Left ventricle myocardium superior (tissue), 1 donor: ENCODE data around the gene CDH22. TPM values are rescaled to one million over a fixed set of nuclear protein-coding genes. Genes with fewer than 3 reads are reported as not detected.

Source experiments
- ATAC-seq: fragments of 200-7000 bp; cut with Tn5 transposase; one replicate; pipeline ENCODE4 v1.9.1; 2020; ENCODE audit warnings: mild to moderate bottlenecking, moderate library complexity
- DNase-seq: peaks from one replicate; pipeline ENCODE4 v3.0.0-alpha.2; 2020
- intact Hi-C: fragments of 100-400 bp; cut with micrococcal nuclease; formaldehyde crosslinking; loops from one replicate; pipeline ENCODE4 v1.11.0; 2022
- total RNA-seq: library from RNA; stranded (reverse); fragmentation: NEBNext Ultra II Directional; extraction: Animal tissue kit (Norgen Biotek cat#: 25700); gene quantifications from one replicate; pipeline ENCODE4 v1.2.1, GENCODE V29; 2021
- donor health status: DM: no; HTN: yes; CAD: no; lungs with severe emphysema.

CDH22 gene
- total RNA-seq, 1 donor from 2014 or later = 2.3 TPM

DNA sequence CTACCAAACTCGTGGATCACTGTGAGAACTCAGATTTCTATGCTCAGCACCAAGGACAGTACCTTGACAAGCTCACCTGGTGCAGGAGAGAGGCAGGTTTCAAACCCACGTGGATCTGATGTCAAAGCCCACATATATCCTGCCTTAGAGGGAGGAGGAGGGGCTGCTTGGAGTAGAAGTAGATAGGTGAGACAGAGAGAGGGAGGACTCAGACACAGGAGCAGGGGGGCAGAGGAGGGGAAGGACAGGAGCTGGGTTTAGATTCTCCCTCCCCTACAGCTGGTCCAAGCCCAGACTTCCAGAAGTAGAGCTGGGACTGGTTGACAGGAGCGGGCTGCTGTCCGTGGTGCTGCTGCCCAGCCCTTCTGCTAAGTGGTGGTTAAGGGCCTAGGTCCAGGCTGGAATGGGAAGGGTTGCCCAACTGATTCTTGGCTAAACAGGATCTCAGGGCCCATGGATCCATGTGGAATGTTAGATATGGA lies 77.5 kb downstream of the CDH22 start:
- intact Hi-C loops = no loop called here
- peak; percentile 78 for ATAC-seq
- peak; percentile 71 for DNase-seq

- ATAC-seq = no peak
- intact Hi-C loops = no loop called here
- DNase-seq = no peak
These were observed 78.2 kb downstream of the CDH22 start for GRCh38 chr20:46230106-46230491.

DNA sequence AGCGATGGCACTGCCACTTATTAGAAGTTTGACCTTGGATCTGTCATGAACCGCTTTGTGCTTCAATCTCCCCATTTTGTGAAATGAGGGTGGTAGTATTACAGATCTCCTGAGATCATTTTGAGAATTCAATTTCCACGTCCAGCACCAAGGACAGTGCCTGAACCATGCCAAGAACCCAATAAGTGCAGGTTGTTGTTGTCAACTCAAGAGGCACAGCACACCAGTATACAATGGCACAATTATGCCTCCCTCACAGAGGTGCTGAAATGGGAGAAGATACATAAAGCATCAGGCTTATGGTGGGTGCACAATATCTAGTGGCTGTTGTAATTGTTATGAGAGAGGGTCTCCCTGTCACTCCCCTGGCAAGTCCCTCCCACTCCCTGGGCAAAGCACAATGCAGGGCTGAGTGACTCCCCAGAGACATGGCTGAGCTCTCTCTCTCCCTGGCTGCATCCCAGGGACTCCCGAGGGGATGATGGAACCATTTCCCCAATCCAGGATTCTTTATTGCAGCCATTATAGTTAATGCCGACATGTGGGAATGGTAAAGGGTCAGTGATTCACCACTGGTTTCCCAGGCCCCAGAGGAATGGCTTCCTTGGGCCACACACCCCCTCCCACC lies 78.7 kb downstream of the CDH22 start:
- ATAC-seq (no peak), DNase-seq (no peak)
- intact Hi-C loops = no loop called here

DNA sequence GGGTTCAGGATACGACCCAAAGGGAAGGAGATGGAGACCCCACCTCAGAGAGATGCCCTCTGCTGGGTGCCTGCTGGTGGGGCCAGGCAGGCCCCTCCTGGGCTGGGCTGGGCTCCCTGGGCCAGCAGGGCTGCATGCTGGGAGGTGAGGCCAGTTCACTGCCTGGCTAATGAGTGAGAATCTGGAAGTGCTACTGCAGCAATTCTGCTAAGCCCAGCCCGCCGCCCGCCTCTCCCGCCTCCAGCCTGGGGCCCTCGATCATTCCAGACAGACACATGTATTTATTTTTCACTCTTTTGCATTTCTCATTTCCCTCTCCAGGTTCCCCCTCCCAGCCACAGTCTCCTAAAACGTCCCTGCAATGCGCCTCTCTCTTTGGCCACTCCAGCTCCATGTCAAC lies 79.6 kb downstream of the CDH22 start:
- intact Hi-C loops = no loop called here
- ATAC-seq (no peak), DNase-seq (no peak)

DNA sequence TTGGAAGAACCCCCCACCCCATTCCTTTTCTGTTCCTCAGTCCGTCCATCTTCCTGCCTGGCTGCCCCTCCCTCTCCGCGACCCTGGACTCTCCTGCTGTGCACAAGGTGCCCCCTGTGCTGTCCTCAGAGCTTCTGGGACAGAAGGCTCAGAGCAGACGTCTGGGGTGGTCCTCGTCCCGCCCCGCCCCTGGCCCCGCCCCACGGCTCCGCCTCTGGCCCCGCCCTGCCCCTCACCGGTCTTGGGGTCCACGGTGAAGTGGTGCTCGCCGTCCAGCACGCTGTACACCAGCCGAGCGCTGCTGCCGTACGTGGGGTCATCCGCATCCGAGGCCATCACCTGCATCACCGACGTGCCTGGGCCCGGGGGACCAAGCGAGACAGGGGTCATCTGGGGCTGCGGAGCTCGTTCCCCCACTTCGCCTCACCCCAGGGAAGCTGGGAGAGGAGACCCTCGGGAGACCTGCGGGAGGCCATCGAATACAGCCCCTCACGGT lies 81.0 kb downstream of the CDH22 start:
- no peak for DNase-seq
- ATAC-seq = no peak
- intact Hi-C loops = no loop called here

DNA sequence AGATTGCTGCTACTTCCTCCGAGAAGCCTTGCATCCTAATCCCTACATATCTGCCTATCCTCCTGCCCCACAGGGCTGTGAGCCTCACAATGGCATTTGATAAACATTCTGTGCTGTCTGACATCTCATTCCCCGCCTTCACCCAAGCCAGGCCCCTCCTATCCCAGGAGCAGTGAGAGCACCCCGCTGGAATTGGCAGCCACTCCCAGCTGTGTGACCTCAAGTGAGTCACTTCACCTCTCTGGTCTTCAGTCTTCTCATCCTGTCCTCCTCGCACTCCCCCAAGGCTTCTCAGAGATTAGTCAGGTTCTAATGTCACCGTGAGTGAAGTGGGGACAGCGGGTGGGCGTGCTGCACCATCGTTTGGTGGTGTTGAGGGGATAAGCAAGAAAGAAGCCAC lies 81.7 kb downstream of the CDH22 start:
- intact Hi-C loops = no loop called here
- ATAC-seq = no peak
- no peak for DNase-seq

DNA sequence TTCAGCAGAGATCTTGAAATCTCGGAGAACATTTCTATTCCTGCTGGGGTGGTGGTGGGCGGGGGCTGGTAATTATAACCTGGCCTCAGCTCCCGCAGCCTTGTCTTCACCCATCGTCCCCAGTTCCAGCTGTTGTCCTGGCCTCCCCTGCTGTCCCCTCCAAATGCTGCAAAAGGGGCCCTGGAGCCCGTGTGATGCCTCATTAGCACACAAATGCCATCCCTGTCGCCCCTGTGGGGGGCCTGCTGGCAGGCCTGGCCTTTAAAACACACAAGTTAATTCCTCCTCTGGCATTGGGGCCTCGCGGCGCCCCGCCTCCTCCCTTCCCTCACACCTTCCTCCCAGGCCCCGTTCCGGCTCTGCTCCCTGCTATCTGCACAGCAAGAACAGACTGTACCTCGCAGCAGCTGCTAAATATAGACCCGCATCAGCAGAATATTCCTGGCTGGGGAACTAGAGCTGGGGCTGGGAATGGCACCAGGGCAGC lies 85.7 kb downstream of the CDH22 start:
- ATAC-seq (peak; percentile 99), DNase-seq (peak; percentile 87)
- intact Hi-C loops = no loop called here

GRCh38 chr20:46221256-46221833 lies 87.0 kb downstream of the CDH22 start:
- intact Hi-C loops = no loop called here
- DNase-seq = no peak
- ATAC-seq = no peak

GRCh38 chr20:46220455-46221207 lies 87.7 kb downstream of the CDH22 start:
- ATAC-seq = peak; percentile 5
- intact Hi-C loops = no loop called here
- DNase-seq = no peak

DNA sequence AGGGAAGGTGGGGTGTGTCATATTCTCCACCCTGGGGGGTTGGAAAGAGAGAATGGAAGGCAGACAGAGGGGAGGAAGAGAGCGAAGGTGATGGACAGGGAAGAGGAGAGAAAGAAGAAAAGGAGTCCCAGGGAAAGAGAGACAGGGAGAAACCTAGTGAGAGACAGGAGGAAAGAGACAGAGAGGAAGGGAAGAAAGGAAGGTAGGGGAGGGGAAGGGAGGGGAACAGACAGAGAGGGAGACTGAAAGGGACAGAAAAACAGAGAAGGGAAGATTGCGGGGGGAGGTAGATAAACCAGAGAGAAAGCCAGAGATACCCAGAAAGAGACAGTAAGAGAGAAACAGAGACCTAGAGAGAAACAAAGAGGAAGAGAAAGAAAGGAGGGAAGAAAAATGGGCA lies 88.4 kb downstream of the CDH22 start:
- DNase-seq (no peak), ATAC-seq (no peak)
- intact Hi-C loops = no loop called here

DNA sequence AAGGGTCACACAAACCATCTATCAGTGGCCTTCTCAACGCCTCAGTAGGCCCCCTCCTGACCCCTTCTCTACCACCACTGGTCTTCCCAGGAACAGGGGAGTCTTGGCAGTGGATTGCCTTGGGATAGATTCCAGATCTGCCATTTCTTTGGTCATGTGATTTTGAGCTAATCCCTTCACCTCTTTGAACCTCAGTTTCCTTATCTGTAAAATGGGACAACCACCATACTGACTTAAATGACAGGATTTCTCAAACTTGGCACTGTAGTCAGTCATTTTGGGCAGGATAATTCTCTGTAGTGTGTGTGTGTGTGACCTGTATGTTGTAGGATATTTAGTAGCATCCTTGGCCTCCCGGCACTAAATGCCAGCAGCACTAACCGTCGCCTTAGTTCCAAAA lies 89.1 kb downstream of the CDH22 start:
- no peak for ATAC-seq
- intact Hi-C loops = no loop called here
- no peak for DNase-seq

GRCh38 chr20:46218656-46219055 lies 89.6 kb downstream of the CDH22 start:
- intact Hi-C loops = no loop called here
- no peak for DNase-seq
- ATAC-seq = no peak

- intact Hi-C loops = no loop called here
- DNase-seq = no peak
- ATAC-seq = no peak
These were observed 90.7 kb downstream of the CDH22 start for GRCh38 chr20:46217583-46217982.

DNA sequence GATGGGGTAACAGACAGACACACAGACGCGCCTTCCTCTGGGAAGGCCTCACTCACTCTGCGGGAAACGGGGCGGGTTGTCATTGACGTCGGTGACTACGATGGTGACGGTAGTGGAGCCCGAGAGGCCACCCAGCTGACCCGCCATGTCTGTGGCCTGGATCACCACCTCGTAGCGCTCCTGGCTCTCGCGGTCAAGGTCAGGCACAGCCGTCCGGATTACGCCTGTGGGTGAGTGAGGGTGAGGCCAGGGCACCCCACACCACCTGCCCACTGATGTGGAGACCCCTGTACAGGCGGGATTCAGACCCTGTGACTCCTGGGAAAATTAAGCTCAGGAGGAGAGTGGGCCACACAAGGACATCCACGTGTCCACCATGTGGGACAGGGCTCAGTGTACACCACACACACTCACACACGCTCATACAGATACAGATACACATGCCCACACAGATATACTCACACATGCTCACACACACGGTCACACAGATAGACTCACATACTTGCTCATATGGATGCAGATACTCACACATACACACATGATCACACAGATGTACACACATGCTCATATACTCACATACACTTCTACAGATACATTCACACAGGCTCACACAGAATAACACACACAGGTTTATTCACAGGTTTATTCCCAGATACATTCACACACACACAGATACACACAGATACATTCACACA lies 91.4 kb downstream of the CDH22 start:
- DNase-seq (no peak), ATAC-seq (no peak)
- intact Hi-C loops = no loop called here

- intact Hi-C loops = no loop called here
- peak; percentile 54 for DNase-seq
- peak; percentile 84 for ATAC-seq
These were observed 92.2 kb downstream of the CDH22 start for GRCh38 chr20:46215913-46216707.

- intact Hi-C loops = no loop called here
- ATAC-seq (no peak), DNase-seq (no peak)
These were observed 93.3 kb downstream of the CDH22 start for GRCh38 chr20:46214824-46215488.

- intact Hi-C loops = no loop called here
- ATAC-seq (peak; percentile 40), DNase-seq (no peak)
These were observed 94.1 kb downstream of the CDH22 start for GRCh38 chr20:46213946-46214823.
